NCI-H345 (cell line): Measurements from ENCODE around the gene ZNF106.

Source experiments
- DNase-seq: peaks from one replicate; lab custom pipeline; 2025; lab: John Stamatoyannopoulos, UW

ZNF106 gene

GRCh38 chr15:42367041-42367440 is 123.9 kb downstream of the ZNF106 start:
- no peak for DNase-seq

- DNase-seq: no peak
Observed at GRCh38 chr15:42365921-42366550, 124.9 kb downstream of the ZNF106 start.

- peak; percentile 82 for DNase-seq
Observed at GRCh38 chr15:42364529-42364928, 126.4 kb downstream of the ZNF106 start.

- no peak for DNase-seq
Observed at GRCh38 chr15:42363942-42364341, 127.0 kb downstream of the ZNF106 start.

- DNase-seq: no peak
Observed at GRCh38 chr15:42363487-42363886, 127.5 kb downstream of the ZNF106 start.
